ENCODE data around the gene AIRE. TPM values are rescaled to one million over a fixed set of nuclear protein-coding genes. Genes with fewer than 3 reads are reported as not detected.

AIRE gene
- polyA plus RNA-seq, 1 experiment: not detected

DNA sequence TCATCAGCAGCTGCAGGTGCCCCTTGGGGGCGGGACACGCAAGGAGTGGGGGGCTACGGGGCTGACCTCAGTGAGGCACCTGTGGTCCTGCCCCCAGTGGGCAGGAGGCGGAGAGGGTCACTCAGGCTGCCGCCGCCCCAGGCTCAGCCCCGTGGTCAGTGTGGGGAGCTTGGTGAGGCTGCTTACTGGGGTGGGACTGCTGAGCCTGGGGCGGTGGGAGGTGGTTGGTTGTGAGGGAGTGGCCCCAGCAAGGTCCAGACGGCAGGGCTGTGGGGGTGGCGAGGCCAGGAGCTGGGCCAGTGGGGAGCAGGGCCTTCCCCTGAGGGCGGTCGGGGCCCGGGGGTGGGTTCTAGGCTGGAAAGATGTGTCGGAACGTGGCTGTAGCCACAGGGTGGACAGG is 28.5 kb downstream of the AIRE start:
- H3K9me3 ChIP-seq (ENCODE audit: control insufficient read depth, insufficient read depth, low read length): no peaks in the 10 kb centered on the region; the same call in 1 of the 2 replicates
- H3K27ac ChIP-seq (ENCODE audit: low read depth, low read length): no peak overlapping the region
- no peaks in the 10 kb centered on the region for H3K27me3 ChIP-seq (ENCODE audit: control insufficient read depth, insufficient read depth, low read length)
- no peak overlapping the region for H3K4me3 ChIP-seq (ENCODE audit: low read depth, low read length)
- no peak for TF ChIP-seq CTCF (IDR thresholded peaks at IDR 0.05; ENCODE audit: low read depth, low read length)
- POLR2A ChIA-PET: no interaction called here
- no peak for DNase-seq (ENCODE audit: low read depth, low spot score)
- CTCF ChIA-PET: interaction anchor here (1.3 kb wide), 1 partner anchor 9 kb away, joined by 3 read pairs; no protein-coding TSS in a partner anchor

GRCh38 chr21:44314561-44314960 is 28.9 kb downstream of the AIRE start:
- TF ChIP-seq CTCF (IDR thresholded peaks at IDR 0.05; ENCODE audit: low read depth, low read length): no peak
- Histone ChIP-seq H3K9me3 (ENCODE audit: control insufficient read depth, insufficient read depth, low read length) (no peaks in the 10 kb centered on the region; the same call in 1 of the 2 replicates), H3K27me3 (ENCODE audit: control insufficient read depth, insufficient read depth, low read length) (no peaks in the 10 kb centered on the region), H3K27ac (ENCODE audit: low read depth, low read length) (no peak overlapping the region), H3K4me3 (ENCODE audit: low read depth, low read length) (no peak overlapping the region)
- DNase-seq (ENCODE audit: low read depth, low spot score): no peak
- ChIA-PET POLR2A (no interaction called here), CTCF (interaction anchor here (1.3 kb wide), 1 partner anchor 9 kb away, joined by 3 read pairs; no protein-coding TSS in a partner anchor)

DNA sequence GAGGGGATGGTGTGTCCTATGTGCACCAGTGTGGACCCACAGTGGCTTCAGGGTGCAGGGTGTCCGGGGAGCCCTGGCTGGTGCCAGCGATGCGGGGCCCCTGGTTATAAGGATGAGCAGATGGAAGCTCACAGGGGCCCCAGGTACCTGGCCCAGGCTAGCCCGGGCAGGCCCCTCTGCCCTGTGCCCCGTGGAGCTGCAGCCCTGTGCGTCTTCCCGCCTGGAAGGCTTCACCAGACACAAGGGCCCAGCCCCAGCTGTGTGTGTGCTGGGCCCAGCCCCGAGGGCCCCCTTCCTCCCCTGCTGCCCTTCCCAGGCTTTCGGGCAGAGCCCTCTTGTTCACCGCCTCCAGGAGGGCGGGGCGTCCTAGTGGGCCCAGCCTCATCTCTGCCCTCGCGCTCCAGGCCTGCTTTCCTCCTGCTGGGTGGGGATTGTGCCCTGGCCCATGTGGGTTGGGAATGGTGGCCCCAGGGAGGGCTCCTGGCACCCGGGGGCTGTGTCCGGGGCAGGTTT is 30.1 kb downstream of the AIRE start:
- Histone ChIP-seq H3K4me3 (ENCODE audit: low read depth, low read length) (no peak overlapping the region), H3K27ac (ENCODE audit: low read depth, low read length) (no peak overlapping the region), H3K27me3 (ENCODE audit: control insufficient read depth, insufficient read depth, low read length) (no peaks in the 10 kb centered on the region), H3K9me3 (ENCODE audit: control insufficient read depth, insufficient read depth, low read length) (no peaks in the 10 kb centered on the region; the same call in 1 of the 2 replicates)
- ChIA-PET CTCF (no interaction called here), POLR2A (no interaction called here)
- TF ChIP-seq CTCF (IDR thresholded peaks at IDR 0.05; ENCODE audit: low read depth, low read length): no peak
- DNase-seq (ENCODE audit: low read depth, low spot score): no peak

- Histone ChIP-seq H3K9me3 (ENCODE audit: control insufficient read depth, insufficient read depth, low read length) (no peaks in the 10 kb centered on the region; the same call in 1 of the 2 replicates), H3K4me3 (ENCODE audit: low read depth, low read length) (no peak overlapping the region), H3K27me3 (ENCODE audit: control insufficient read depth, insufficient read depth, low read length) (no peaks in the 10 kb centered on the region), H3K27ac (ENCODE audit: low read depth, low read length) (no peak overlapping the region)
- DNase-seq (ENCODE audit: low read depth, low spot score): no peak
- ChIA-PET CTCF (no interaction called here), POLR2A (no interaction called here)
- no peak for TF ChIP-seq CTCF (IDR thresholded peaks at IDR 0.05; ENCODE audit: low read depth, low read length)
Observed at GRCh38 chr21:44316277-44316900, 30.7 kb downstream of the AIRE start.

DNA sequence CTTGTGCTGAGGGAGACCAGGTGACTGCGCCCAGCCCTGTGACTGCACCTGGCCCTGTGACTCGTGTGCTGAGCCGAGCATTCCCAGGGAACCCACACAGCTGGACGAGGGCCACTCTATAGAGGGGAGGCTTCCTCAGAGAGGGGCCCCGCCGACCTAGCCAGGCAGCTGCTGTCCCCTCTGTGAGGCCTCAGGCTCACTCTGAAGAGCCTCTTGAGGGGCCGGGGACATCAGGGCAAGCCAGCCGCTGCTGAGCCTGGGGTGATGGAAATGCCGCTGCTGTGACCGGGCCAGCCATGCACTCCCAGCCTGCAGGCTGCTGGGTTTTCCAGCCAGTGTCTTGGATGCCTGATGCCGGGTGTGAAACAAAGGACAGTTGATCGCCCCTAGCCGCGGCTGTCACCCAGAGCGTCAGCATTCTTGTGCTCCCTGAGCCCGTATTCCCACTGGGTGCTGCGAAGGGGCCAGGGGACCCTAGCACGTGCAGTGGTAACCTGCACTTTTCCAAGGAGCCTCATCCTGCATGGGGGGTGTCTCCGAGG is 31.6 kb downstream of the AIRE start:
- no peak for TF ChIP-seq CTCF (IDR thresholded peaks at IDR 0.05; ENCODE audit: low read depth, low read length)
- Histone ChIP-seq H3K9me3 (ENCODE audit: control insufficient read depth, insufficient read depth, low read length) (no peaks in the 10 kb centered on the region; the same call in 1 of the 2 replicates), H3K4me3 (ENCODE audit: low read depth, low read length) (no peak overlapping the region), H3K27ac (ENCODE audit: low read depth, low read length) (no peak overlapping the region), H3K27me3 (ENCODE audit: control insufficient read depth, insufficient read depth, low read length) (no peaks in the 10 kb centered on the region)
- ChIA-PET POLR2A (no interaction called here), CTCF (no interaction called here)
- no peak for DNase-seq (ENCODE audit: low read depth, low spot score)
